ENCODE results near the gene SOWAHB. TPM values are rescaled to one million over a fixed set of nuclear protein-coding genes. Genes with fewer than 3 reads are reported as not detected.

Gene SOWAHB
- total RNA-seq, 1 experiment from 2014 or later: 6.2 TPM

- no peak overlapping the region for H2AFZ ChIP-seq
- no peaks in the 10 kb centered on the region for H3F3A ChIP-seq (ENCODE audit: insufficient read depth, low read depth)
- no peaks in the 10 kb centered on the region for H4K20me1 ChIP-seq (ENCODE audit: insufficient read depth)
- H3K9me3 ChIP-seq (ENCODE audit: insufficient read depth, low read depth): no peaks in the 10 kb centered on the region; the same call in 1 of the 2 replicates
- BruUV-seq (replicated peaks): no TSS peak
- no peaks in the 10 kb centered on the region for H3K9me2 ChIP-seq (ENCODE audit: insufficient read depth)
- intact Hi-C loops (cut with micrococcal nuclease; ENCODE audit: unreplicated experiment): no loop called here
- DNase-seq: no peak
- ChIA-PET POLR2A (ENCODE audit: unreplicated experiment) (no interaction called here), CTCF (no interaction called here)
- no peaks in the 10 kb centered on the region for H3K27me3 ChIP-seq (ENCODE audit: insufficient read depth, low read depth)
- no peaks in the 10 kb centered on the region for H3K36me3 ChIP-seq (ENCODE audit: low read depth)
- TF ChIP-seq CTCF (conservative IDR thresholded peaks at IDR 0.05): no peak
- no peak for TF ChIP-seq EZH2 (IDR thresholded peaks at IDR 0.05; ENCODE audit: low read depth)
- H3K4me1 ChIP-seq (replicated peaks; ENCODE audit: insufficient read depth): no peaks in the 10 kb centered on the region
- H3K4me2 ChIP-seq: no peak overlapping the region
- H3K79me2 ChIP-seq (ENCODE audit: low read depth): peaks cover 10% of the 10 kb centered on the region
- H3K4me3 ChIP-seq: no peak overlapping the region
- no peak overlapping the region for H3K27ac ChIP-seq
Measured at GRCh38 chr4:76943790-76944189, 45.8 kb upstream of the SOWAHB start.

- no peaks in the 10 kb centered on the region; the same call in 1 of the 2 replicates for H3K9me3 ChIP-seq (ENCODE audit: insufficient read depth, low read depth)
- no TSS peak for BruUV-seq (replicated peaks)
- no peaks in the 10 kb centered on the region for H4K20me1 ChIP-seq (ENCODE audit: insufficient read depth)
- TF ChIP-seq CTCF (conservative IDR thresholded peaks at IDR 0.05): no peak
- TF ChIP-seq EZH2 (IDR thresholded peaks at IDR 0.05; ENCODE audit: low read depth): no peak
- DNase-seq: no peak
- H3K4me3 ChIP-seq: no peak overlapping the region
- peaks cover 5% of the 10 kb centered on the region; the same call in 1 of the 2 replicates for H3K79me2 ChIP-seq (ENCODE audit: low read depth)
- no peak overlapping the region for H3K27ac ChIP-seq
- no peak overlapping the region for H3K4me2 ChIP-seq
- intact Hi-C loops (cut with micrococcal nuclease; ENCODE audit: unreplicated experiment): no loop called here
- no peaks in the 10 kb centered on the region for H3K36me3 ChIP-seq (ENCODE audit: low read depth)
- H3F3A ChIP-seq (ENCODE audit: insufficient read depth, low read depth): no peaks in the 10 kb centered on the region
- no peaks in the 10 kb centered on the region for H3K4me1 ChIP-seq (replicated peaks; ENCODE audit: insufficient read depth)
- CTCF ChIA-PET: no interaction called here
- no peaks in the 10 kb centered on the region for H3K27me3 ChIP-seq (ENCODE audit: insufficient read depth, low read depth)
- POLR2A ChIA-PET (ENCODE audit: unreplicated experiment): no interaction called here
- H2AFZ ChIP-seq: no peak overlapping the region
- no peaks in the 10 kb centered on the region for H3K9me2 ChIP-seq (ENCODE audit: insufficient read depth)
Measured at GRCh38 chr4:76943129-76943620, 45.2 kb upstream of the SOWAHB start.

GRCh38 chr4:76939184-76939583, 41.2 kb upstream of the SOWAHB start:
- H3K4me1 ChIP-seq (replicated peaks; ENCODE audit: insufficient read depth): no peaks in the 10 kb centered on the region
- BruUV-seq (replicated peaks): no TSS peak
- H4K20me1 ChIP-seq (ENCODE audit: insufficient read depth): no peaks in the 10 kb centered on the region
- H3K36me3 ChIP-seq (ENCODE audit: low read depth): no peaks in the 10 kb centered on the region
- H3F3A ChIP-seq (ENCODE audit: insufficient read depth, low read depth): no peaks in the 10 kb centered on the region
- POLR2A ChIA-PET (ENCODE audit: unreplicated experiment): interaction anchor here (0.8 kb wide), 1 partner anchor 136 kb away, joined by 21 read pairs; no protein-coding TSS in a partner anchor
- no peak overlapping the region for H2AFZ ChIP-seq
- no peak overlapping the region for H3K27ac ChIP-seq
- H3K9me3 ChIP-seq (ENCODE audit: insufficient read depth, low read depth): no peaks in the 10 kb centered on the region; the same call in 1 of the 2 replicates
- no peaks in the 10 kb centered on the region for H3K79me2 ChIP-seq (ENCODE audit: low read depth)
- H3K4me2 ChIP-seq: no peak overlapping the region
- no peak overlapping the region for H3K4me3 ChIP-seq
- CTCF ChIA-PET: no interaction called here
- no peaks in the 10 kb centered on the region for H3K9me2 ChIP-seq (ENCODE audit: insufficient read depth)
- no peak for DNase-seq
- intact Hi-C loops (cut with micrococcal nuclease; ENCODE audit: unreplicated experiment): no loop called here
- H3K27me3 ChIP-seq (ENCODE audit: insufficient read depth, low read depth): no peaks in the 10 kb centered on the region
- TF ChIP-seq EZH2 (IDR thresholded peaks at IDR 0.05; ENCODE audit: low read depth) (no peak), CTCF (conservative IDR thresholded peaks at IDR 0.05) (no peak)
